ENCODE results near the gene LRP10.

DNA sequence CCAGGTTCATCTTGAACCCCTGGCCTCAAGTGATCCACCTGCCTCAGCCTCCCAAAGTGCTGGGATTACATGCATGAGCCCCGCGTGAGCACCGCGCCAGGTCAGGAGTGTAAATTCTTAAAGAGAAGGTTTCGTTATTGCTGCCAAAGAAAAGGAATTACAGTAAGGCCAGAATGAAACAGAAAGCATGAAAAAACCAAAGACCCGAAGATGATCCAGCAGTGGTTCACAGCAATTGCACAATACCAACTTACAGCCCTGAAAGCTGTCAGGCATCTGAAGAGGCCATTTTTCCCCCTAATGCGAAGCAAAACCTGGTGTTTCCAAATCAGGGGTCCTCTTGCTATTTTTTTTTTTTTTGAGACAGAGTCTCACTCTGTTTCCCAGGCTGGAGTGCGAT, 37.1 kb downstream of the LRP10 start:
- no peak for TF ChIP-seq CTCF (IDR thresholded peaks at IDR 0.05)
- no peak for TF ChIP-seq EP300 (IDR thresholded peaks at IDR 0.05)
